ENCODE measurements around the gene HSP90AB1.

HSP90AB1 gene

DNA sequence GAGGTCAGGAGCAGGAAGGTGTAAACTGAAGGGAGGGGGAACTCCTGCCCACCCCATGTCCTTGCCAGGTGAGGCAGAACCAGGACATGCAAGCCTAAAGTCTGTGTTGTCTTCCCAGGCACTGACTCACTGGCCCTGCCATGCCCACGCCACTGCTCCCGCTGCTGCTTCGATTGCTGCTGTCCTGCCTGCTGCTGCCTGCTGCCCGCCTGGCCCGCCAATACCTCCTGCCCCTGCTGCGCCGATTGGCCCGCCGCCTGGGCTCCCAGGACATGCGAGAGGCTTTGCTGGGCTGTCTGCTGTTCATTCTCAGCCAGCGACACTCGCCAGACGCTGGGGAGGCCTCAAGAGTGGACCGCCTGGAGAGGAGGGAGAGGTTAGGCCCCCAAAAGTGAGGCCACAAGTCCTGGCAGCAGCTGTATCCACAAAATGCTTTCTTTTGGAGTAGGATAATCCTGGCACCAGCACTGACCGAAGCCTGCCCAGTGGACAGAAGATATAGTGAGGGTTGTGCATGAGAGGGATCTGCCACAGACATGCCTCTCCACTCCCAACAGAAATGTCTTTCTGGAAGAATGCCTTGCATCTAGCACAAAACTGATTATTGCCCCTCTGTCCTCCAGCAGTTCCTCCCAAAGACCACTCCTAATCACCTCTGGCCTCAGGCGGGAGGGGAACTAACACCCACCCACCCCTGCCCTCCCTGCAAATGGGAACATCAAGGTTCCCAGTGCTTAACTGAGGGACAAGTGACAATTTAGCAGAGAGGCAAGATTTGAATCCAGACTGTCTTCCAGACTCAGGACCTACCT is 29.4 kb upstream of the HSP90AB1 start:
- no peak overlapping the region for H3K4me3 ChIP-seq (ENCODE audit: low read length)
- DNase-seq (ENCODE audit: low read depth): peak; percentile 70
- TF ChIP-seq, protein P1, sequence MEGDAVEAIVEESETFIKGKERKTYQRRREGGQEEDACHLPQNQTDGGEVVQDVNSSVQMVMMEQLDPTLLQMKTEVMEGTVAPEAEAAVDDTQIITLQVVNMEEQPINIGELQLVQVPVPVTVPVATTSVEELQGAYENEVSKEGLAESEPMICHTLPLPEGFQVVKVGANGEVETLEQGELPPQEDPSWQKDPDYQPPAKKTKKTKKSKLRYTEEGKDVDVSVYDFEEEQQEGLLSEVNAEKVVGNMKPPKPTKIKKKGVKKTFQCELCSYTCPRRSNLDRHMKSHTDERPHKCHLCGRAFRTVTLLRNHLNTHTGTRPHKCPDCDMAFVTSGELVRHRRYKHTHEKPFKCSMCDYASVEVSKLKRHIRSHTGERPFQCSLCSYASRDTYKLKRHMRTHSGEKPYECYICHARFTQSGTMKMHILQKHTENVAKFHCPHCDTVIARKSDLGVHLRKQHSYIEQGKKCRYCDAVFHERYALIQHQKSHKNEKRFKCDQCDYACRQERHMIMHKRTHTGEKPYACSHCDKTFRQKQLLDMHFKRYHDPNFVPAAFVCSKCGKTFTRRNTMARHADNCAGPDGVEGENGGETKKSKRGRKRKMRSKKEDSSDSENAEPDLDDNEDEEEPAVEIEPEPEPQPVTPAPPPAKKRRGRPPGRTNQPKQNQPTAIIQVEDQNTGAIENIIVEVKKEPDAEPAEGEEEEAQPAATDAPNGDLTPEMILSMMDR (IDR thresholded peaks at IDR 0.05; ENCODE audit: insufficient read depth, low read depth, low read length, missing control alignments): no peak

DNA sequence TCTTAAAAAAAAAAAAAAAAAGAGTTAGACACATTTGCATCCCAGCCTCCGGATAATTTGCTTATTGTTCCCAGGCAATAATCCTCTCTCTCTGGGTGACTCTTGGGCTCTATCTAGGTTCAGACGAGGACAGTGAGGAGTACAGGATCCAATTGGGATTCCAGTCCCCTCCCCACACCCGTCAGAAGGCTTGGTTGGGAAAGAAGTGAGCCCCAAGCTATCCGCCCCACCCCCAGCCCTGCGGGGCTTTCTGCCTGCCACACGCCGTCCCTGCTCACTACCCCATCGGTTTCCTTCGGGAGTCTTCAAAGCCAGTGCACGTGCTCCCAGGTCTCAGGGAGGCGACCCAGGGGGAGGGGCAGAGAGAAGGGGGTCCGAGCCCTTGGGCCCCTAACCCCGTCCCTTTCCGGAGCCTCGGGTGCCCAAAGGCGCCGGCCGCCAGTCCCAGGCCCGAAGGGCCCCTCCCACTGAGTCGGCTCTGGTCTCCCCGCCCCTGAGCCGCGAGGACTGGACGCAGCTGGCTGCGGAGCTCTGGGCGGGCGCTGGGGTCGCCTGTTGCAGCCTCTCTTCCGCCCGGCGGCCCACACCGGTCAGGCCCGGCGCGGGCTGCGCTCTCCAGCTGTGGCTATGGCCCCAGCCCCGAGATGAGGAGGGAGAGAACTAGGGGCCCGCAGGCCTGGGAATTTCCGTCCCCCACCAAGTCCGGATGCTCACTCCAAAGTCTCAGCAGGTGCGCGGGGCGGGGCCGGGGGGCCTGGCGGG is 27.7 kb upstream of the HSP90AB1 start:
- peak overlapping the region; percentile 8 for H3K4me3 ChIP-seq (ENCODE audit: low read length)
- TF ChIP-seq, protein P1 (IDR thresholded peaks at IDR 0.05; ENCODE audit: insufficient read depth, low read depth, low read length, missing control alignments): no peak
- no peak for DNase-seq (ENCODE audit: low read depth)

DNA sequence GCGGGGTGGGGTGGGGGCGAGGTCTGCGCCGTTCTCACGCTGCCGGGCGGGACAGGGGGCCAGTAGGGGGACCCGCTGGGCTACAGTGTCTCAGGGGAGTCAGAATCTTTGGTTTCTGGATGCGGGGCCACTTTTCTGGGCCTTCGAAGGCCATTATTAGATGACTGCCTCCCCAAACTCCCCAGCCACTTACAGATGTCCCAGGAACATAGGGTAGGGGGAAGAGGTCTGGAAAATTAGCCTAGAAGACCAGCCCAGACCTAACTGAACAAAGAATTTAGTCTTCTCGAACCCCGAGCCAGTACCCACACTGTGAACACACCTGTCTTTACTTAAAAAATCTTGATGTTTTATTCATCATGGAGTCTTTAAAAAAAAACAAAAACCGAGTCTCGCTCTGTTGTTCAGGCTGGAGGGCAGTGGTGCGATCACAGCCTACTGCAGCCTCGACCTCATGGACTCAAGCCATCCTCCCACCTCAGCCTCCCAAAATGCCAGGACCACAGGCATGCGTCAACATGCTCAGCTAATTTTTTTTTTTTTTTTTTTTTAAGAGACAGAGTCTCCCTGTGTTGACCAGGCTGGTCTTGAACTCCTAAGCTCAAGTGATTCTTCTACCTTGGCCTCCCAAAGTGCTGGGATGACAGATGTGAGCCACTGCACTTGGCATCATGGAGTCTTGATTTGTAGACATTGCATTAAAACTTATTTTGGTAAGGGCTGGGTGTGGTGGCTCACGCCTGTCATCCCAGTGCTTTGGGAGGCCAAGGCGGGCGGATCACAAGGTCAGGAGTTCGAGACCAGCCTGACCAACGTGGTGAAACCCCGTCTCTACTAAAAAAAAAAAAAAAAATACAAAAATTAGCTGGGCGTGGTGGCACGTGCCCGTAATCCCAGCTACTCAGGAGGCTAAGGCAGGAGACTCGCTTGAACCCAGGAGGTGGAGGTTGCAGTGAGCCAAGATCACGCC is 26.8 kb upstream of the HSP90AB1 start:
- TF ChIP-seq, protein P1 (IDR thresholded peaks at IDR 0.05; ENCODE audit: insufficient read depth, low read depth, low read length, missing control alignments): no peak
- no peak for DNase-seq (ENCODE audit: low read depth)
- H3K4me3 ChIP-seq (ENCODE audit: low read length): no peak overlapping the region

DNA sequence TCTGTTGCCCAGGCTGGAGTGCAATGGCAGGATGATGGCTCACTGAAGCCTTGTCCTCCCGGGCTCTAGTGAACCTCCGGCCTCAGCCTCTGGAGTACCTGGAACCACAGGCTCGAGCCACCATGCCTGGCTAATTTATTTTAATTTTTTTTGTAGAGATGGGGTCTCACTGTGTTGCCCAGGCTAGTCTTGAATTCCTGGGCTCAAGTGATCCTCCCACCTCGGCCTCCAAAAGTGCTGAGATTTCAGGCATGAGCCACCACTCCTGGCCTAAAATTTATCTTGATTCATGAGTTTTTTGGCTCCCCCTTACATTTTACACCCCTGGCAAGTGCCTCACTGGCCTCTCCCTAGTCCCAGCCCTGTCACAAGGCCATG is 26.0 kb upstream of the HSP90AB1 start:
- no peak overlapping the region for H3K4me3 ChIP-seq (ENCODE audit: low read length)
- no peak for DNase-seq (ENCODE audit: low read depth)
- TF ChIP-seq, protein P1 (IDR thresholded peaks at IDR 0.05; ENCODE audit: insufficient read depth, low read depth, low read length, missing control alignments): no peak

DNA sequence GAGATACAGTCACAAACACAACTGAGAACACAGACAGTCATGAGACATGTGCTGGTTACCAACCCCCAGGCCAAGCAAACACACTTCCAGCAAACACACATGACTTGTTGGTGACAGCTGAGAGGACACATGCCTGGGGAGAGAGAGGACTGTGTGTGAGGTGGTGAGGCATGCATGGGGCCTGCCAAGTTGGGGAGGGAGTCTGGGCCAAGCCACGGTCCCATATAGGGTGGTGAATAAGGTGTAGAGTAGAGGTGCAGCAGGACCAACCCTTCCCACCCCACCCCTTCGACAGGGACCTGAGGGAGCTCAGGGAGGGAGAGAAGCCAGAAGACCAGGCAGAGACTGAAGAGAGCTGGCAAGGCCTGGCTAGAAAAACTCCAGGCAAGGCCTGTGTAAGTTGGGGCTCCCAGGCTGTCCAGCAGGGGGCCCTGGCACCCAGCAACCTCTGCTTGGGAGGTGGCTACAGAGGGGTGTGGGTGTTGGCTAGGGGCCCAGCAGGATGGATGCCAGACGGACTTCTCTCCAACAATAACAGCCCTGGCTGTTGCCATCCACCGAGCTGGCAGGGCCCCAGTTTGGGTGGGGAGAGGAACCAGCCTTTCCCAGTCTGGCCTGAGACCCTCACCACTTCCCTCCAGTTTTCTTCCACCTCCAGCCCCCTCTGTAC is 25.5 kb upstream of the HSP90AB1 start:
- TF ChIP-seq, protein P1 (IDR thresholded peaks at IDR 0.05; ENCODE audit: insufficient read depth, low read depth, low read length, missing control alignments): peak; percentile 89
- no peak overlapping the region for H3K4me3 ChIP-seq (ENCODE audit: low read length)
- peak; percentile 87 for DNase-seq (ENCODE audit: low read depth)

DNA sequence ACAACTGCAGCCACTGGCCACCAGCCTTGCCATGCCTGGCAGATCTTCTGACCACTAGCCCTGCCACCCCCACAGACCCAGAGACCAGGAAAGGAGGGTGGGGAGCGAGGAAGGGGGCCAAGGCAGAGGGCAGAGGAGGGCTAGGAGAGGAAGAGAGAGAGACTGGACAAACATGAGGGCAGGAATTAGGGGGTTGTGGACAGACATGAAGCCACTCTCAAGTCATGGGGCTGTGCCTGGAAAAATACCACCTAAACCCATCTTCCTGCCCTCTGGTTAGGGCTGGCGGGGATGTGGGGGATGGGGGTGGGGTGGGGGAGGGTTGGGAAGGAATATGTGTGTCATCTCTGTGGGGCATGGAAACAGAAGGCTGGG is 25.0 kb upstream of the HSP90AB1 start:
- TF ChIP-seq, protein P1 (IDR thresholded peaks at IDR 0.05; ENCODE audit: insufficient read depth, low read depth, low read length, missing control alignments): no peak
- no peak overlapping the region for H3K4me3 ChIP-seq (ENCODE audit: low read length)
- no peak for DNase-seq (ENCODE audit: low read depth)
